SH-SY5Y (cell line): ENCODE results near the gene MAPT.

Experiments
- GATA2 ChIP-seq: IDR thresholded peaks from 2 replicates; pipeline ENCODE4 v1.6.1; 2011; ENCODE audit warnings: mild to moderate bottlenecking, low read depth, low read length
- GATA3 ChIP-seq: IDR thresholded peaks from 2 replicates; pipeline ENCODE4 v1.6.1; 2011; ENCODE audit warnings: low read depth, mild to moderate bottlenecking, low read length, moderate library complexity

DNA sequence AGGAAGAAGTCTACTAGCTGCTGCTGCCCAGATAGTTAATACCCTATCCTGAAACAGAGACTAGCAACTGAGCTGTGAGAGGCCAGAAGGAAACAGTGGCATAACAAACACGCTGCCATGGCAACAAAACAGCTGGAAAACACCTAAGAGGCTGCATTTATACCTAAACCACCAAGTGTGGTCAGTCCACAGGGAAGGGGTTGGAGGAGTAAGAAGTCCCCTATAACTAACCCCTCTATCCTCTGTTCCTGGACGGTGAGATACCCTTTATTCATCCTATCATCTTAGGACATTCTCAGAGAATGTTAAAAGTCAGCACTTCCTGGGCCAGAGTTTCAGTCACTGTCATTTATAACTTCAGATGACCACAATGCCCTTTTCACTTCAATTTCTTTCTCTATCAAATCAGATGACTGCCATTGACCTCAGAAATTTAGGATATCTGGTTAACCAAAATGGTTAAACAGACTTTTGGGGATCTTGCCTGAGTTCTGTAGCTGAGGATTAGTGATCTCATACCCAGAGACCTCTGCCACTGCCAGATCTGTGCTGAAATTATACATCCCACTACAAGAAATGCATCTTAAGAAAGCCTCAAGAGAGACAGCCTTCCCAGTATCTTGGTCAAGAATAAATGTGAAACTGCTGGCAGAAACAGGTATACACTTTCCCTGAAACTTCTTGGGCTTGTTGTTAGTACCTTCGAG is 140.9 kb downstream of the MAPT start:
- no peak for TF ChIP-seq GATA3
- TF ChIP-seq GATA2, result no peak
